BJ (cell line): ENCODE results near the gene ZNF281. TPM values are rescaled to one million over a fixed set of nuclear protein-coding genes. Genes with fewer than 3 reads are reported as not detected.
"Not testable (repeated sequence)": the region's sequence is repeated elsewhere in the genome, so short reads cannot be mapped to it uniquely, and the experiment has no call there.

Experiments used
- CTCF ChIA-PET: fragments of 350-600 bp; formaldehyde crosslinking; extraction: SDS; loops from one replicate; lab custom pipeline; 2021; ENCODE audit warnings: antibody characterized with exemption, inconsistent platforms; lab: Yijun Ruan, JAX
- POLR2A ChIA-PET: fragments of 300-600 bp; sonication (Branson Sonifier 250); formaldehyde crosslinking; extraction: SDS; loops from one replicate; lab custom pipeline; 2021; ENCODE audit warnings: antibody characterized with exemption; lab: Charles Lee
- DNase-seq: peaks from one replicate; pipeline ENCODE4 v3.0.0-alpha.2; 2011; ENCODE audit warnings: low read depth
- H3K27me3 ChIP-seq: 2 replicates; pipeline ENCODE4 v1.6.0; 2011; ENCODE audit warnings: low read length; ENCODE audit not compliant: control insufficient read depth, insufficient read depth
- H3K36me3 ChIP-seq: 2 replicates; pipeline ENCODE4 v1.5.1; 2011; ENCODE audit warnings: low read length; ENCODE audit not compliant: control insufficient read depth, insufficient read depth
- H3K4me3 ChIP-seq: 2 replicates; pipeline ENCODE4 v1.5.1; 2011; ENCODE audit warnings: low read depth, mild to moderate bottlenecking, control low read depth, low read length
- polyA plus RNA-seq: library from polyadenylated mRNA; depleted of rRNA; stranded (reverse); fragments of >200 nt; gene quantifications from 2 replicates; pipeline ENCODE4 v1.2.3, GENCODE V29; 2011
- TF ChIP-seq, protein P1 (sequence below): IDR thresholded peaks from 2 replicates; pipeline ENCODE4 v1.5.1; 2011; ENCODE audit warnings: low read depth, mild to moderate bottlenecking, control low read depth, inconsistent platforms, low read length, moderate library complexity; ENCODE audit not compliant: insufficient read depth

The ZNF281 gene
- polyA plus RNA-seq, 1 experiment = 13.5 TPM

DNA sequence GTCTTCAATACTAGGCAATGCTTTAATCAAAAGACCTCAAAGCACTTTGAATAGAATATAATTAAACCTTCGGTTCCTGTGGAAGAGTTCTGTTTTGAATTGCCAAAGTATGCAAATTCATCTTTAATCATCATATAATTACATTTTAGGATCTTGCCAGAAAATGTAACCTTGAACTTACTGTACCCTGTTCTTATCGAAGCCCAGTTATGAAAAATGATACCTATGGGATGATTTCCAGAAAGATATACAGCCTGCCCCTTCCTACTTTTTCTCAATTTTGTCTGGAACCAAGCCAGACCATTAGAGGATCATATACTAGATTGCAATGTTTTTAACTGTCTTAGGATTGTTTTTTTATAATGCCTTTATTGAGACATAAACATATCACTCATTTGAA, 34.0 kb upstream of the ZNF281 start:
- ChIA-PET CTCF (no interaction called here), POLR2A (no interaction called here)
- Histone ChIP-seq H3K4me3 (no peak overlapping the region), H3K36me3 (no peaks in the 10 kb centered on the region), H3K27me3 (no peaks in the 10 kb centered on the region)
- TF ChIP-seq, protein P1, sequence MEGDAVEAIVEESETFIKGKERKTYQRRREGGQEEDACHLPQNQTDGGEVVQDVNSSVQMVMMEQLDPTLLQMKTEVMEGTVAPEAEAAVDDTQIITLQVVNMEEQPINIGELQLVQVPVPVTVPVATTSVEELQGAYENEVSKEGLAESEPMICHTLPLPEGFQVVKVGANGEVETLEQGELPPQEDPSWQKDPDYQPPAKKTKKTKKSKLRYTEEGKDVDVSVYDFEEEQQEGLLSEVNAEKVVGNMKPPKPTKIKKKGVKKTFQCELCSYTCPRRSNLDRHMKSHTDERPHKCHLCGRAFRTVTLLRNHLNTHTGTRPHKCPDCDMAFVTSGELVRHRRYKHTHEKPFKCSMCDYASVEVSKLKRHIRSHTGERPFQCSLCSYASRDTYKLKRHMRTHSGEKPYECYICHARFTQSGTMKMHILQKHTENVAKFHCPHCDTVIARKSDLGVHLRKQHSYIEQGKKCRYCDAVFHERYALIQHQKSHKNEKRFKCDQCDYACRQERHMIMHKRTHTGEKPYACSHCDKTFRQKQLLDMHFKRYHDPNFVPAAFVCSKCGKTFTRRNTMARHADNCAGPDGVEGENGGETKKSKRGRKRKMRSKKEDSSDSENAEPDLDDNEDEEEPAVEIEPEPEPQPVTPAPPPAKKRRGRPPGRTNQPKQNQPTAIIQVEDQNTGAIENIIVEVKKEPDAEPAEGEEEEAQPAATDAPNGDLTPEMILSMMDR = no peak
- DNase-seq = no peak

DNA sequence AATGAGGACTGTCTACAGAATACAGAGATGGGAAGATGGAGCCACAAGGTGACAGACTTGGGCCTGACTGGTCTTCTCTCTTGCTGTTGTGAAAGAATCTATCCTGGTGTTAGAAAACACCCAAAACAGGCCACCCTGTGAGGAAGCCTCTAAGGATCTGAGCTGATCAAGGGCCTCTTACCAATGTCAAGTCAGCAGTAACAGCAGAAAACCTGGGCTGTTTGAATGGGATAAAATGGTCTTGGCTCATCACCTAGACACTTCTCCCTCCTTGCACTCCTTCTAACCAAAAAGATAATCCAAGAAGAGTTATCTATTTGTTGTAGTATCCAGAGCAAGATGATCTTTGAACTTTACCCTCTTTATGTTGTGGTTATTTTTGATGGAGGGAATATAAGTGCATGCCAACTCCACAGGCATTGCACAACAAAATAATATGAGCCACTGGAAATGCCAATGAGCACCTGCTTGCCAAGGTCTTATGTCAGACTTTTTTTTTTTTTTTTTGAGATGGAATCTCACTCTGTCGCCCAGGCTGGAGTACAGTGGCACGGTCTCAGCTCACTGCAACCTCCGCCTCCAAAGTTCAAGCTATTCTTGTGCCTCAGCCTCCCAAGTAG, 32.8 kb upstream of the ZNF281 start:
- no peak overlapping the region for H3K4me3 ChIP-seq
- POLR2A ChIA-PET = no interaction called here
- CTCF ChIA-PET = no interaction called here
- TF ChIP-seq, protein P1 = no peak
- no peaks in the 10 kb centered on the region for H3K27me3 ChIP-seq
- no peaks in the 10 kb centered on the region for H3K36me3 ChIP-seq
- no peak for DNase-seq

DNA sequence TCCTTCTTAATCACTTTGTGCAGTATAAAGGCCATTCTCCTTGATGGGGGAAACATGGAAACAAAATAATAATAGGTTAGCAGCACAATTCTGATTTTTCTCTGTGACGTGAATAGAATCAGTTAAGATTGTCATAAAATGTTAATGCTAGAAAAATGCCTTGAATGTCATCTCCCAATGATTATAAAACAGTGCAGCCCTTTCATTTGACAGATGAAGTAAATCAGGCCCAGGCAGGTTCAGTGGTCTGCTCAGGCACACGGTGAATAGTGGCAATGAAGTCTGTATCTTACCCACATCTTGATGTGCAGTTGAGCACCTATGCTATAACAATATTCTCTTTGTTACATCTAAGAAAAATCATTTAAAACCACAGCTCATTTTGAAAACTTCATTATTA, 32.2 kb upstream of the ZNF281 start:
- no peaks in the 10 kb centered on the region for H3K36me3 ChIP-seq
- H3K4me3 ChIP-seq = no peak overlapping the region
- no peak for DNase-seq
- no peaks in the 10 kb centered on the region for H3K27me3 ChIP-seq
- POLR2A ChIA-PET = no interaction called here
- TF ChIP-seq, protein P1 = no peak
- CTCF ChIA-PET = no interaction called here

DNA sequence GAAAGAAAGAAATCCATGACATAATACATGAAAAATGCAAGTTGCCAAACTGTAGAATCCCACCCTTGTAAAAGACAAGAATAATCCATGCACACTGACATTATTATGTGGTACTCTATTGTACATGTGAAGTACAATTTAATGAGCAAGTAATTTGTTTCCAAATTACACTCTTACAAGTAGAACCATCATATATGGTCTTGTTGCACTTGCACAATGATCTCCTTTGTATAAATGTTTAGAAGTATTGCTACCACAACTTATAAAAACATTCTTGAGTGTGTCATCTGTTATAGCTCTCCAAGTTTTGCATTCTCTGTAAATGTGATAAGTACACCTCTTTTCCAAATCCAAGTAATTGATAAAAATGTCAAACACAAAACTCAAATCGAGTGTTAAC, 29.1 kb upstream of the ZNF281 start:
- ChIA-PET POLR2A (no interaction called here), CTCF (no interaction called here)
- DNase-seq = no peak
- Histone ChIP-seq H3K36me3 (no peaks in the 10 kb centered on the region), H3K4me3 (no peak overlapping the region), H3K27me3 (no peaks in the 10 kb centered on the region)
- TF ChIP-seq, protein P1 = no peak

DNA sequence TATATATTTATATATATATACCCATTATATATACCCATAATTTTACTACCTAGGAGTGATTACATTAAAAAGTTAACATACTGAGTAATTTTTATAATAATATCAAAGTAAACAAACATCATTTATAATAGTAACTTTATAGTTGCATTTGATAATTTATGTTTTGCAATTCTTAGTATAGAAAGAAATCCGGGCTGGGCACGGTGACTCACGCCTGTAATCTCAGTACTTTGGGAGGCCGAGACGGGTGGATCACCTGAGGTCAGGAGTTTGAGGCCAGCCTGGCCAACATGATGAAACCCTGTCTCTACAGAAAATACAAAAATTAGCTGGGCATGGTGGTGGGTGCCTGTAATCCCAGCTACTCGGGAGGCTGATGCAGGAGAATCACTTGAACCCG, 28.6 kb upstream of the ZNF281 start:
- H3K36me3 ChIP-seq, H3K27me3 ChIP-seq, H3K4me3 ChIP-seq, POLR2A ChIA-PET, DNase-seq: not testable (repeated sequence)
- CTCF ChIA-PET = interaction anchor here (0.7 to 1.1 kb wide), 2 partner anchors 26 to 55 kb away, joined by 3 read pairs; no protein-coding TSS in a partner anchor
